ENCODE data around the gene TIMM8B. TPM values are rescaled to one million over a fixed set of nuclear protein-coding genes. Genes with fewer than 3 reads are reported as not detected.

The TIMM8B gene
- total and polyA plus RNA-seq, 10 of the 15 experiments (the other 5 are each of a cell fraction or from before 2014, with no cell fraction given) = 64.9 to 271 (median 139) TPM

DNA sequence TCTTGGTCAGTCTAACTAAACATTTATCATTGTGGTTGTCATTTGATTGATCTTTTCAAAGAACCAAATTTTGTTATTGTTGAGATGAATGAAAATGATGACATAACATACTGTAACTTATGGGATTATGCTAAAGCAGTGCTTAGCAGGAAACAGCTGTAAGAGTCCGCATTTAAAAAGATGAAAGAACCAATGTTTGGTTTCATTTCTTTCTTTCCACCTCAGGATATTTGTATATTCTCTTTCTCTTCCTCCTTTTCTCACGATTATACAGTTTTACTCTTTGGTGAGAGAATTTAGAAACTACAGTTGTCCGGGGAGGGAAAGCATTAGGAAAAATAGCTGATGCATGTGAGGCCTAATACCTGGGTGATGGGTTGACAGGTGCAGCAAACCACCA lies 35.8 kb downstream of the TIMM8B start (continued):
- no peak for TF ChIP-seq REST (IDR thresholded peaks at IDR 0.05; ENCODE audit: low read depth, low read length)
- TF ChIP-seq NFXL1 (IDR thresholded peaks at IDR 0.05; ENCODE audit: borderline replicate concordance) = no peak
- 0 out of 2 replicates have a peak, but pooled peaks have one; percentile 61 for TF ChIP-seq ZBED1 (IDR thresholded peaks at IDR 0.05; ENCODE audit: borderline replicate concordance)
- TF ChIP-seq FOXK2 (IDR thresholded peaks at IDR 0.05) = no peak
- TF ChIP-seq, protein P1, sequence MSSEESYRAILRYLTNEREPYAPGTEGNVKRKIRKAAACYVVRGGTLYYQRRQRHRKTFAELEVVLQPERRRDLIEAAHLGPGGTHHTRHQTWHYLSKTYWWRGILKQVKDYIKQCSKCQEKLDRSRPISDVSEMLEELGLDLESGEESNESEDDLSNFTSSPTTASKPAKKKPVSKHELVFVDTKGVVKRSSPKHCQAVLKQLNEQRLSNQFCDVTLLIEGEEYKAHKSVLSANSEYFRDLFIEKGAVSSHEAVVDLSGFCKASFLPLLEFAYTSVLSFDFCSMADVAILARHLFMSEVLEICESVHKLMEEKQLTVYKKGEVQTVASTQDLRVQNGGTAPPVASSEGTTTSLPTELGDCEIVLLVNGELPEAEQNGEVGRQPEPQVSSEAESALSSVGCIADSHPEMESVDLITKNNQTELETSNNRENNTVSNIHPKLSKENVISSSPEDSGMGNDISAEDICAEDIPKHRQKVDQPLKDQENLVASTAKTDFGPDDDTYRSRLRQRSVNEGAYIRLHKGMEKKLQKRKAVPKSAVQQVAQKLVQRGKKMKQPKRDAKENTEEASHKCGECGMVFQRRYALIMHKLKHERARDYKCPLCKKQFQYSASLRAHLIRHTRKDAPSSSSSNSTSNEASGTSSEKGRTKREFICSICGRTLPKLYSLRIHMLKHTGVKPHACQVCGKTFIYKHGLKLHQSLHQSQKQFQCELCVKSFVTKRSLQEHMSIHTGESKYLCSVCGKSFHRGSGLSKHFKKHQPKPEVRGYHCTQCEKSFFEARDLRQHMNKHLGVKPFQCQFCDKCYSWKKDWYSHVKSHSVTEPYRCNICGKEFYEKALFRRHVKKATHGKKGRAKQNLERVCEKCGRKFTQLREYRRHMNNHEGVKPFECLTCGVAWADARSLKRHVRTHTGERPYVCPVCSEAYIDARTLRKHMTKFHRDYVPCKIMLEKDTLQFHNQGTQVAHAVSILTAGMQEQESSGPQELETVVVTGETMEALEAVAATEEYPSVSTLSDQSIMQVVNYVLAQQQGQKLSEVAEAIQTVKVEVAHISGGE (CRISPR knock-in tag; IDR thresholded peaks at IDR 0.05) = no peak
- no peak for TF ChIP-seq ZNF274 (IDR thresholded peaks at IDR 0.05; ENCODE audit: insufficient read depth, insufficient read length)
- TF ChIP-seq, protein P2, sequence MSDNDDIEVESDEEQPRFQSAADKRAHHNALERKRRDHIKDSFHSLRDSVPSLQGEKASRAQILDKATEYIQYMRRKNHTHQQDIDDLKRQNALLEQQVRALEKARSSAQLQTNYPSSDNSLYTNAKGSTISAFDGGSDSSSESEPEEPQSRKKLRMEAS (IDR thresholded peaks at IDR 0.05; ENCODE audit: low read depth, low read length) = no peak
- no peak for TF ChIP-seq BRCA1 (IDR thresholded peaks at IDR 0.05; ENCODE audit: low read depth, low read length)
- TF ChIP-seq ATF7 (IDR thresholded peaks at IDR 0.05; ENCODE audit: low read depth) = peak; percentile 86
- TF ChIP-seq, protein P3, sequence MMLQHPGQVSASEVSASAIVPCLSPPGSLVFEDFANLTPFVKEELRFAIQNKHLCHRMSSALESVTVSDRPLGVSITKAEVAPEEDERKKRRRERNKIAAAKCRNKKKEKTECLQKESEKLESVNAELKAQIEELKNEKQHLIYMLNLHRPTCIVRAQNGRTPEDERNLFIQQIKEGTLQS (IDR thresholded peaks at IDR 0.05; ENCODE audit: borderline replicate concordance, extremely low read depth, low read depth, low read length) = no peak
- peak; percentile 89 for TF ChIP-seq TCF7 (IDR thresholded peaks at IDR 0.05; ENCODE audit: borderline replicate concordance)
- TF ChIP-seq, protein P4, sequence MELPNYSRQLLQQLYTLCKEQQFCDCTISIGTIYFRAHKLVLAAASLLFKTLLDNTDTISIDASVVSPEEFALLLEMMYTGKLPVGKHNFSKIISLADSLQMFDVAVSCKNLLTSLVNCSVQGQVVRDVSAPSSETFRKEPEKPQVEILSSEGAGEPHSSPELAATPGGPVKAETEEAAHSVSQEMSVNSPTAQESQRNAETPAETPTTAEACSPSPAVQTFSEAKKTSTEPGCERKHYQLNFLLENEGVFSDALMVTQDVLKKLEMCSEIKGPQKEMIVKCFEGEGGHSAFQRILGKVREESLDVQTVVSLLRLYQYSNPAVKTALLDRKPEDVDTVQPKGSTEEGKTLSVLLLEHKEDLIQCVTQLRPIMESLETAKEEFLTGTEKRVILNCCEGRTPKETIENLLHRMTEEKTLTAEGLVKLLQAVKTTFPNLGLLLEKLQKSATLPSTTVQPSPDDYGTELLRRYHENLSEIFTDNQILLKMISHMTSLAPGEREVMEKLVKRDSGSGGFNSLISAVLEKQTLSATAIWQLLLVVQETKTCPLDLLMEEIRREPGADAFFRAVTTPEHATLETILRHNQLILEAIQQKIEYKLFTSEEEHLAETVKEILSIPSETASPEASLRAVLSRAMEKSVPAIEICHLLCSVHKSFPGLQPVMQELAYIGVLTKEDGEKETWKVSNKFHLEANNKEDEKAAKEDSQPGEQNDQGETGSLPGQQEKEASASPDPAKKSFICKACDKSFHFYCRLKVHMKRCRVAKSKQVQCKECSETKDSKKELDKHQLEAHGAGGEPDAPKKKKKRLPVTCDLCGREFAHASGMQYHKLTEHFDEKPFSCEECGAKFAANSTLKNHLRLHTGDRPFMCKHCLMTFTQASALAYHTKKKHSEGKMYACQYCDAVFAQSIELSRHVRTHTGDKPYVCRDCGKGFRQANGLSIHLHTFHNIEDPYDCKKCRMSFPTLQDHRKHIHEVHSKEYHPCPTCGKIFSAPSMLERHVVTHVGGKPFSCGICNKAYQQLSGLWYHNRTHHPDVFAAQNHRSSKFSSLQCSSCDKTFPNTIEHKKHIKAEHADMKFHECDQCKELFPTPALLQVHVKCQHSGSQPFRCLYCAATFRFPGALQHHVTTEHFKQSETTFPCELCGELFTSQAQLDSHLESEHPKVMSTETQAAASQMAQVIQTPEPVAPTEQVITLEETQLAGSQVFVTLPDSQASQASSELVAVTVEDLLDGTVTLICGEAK (IDR thresholded peaks at IDR 0.05; ENCODE audit: borderline replicate concordance) = no peak
- TF ChIP-seq BHLHE40 (IDR thresholded peaks at IDR 0.05; ENCODE audit: borderline replicate concordance in 1 of 2, low read depth in 2 of 2, low read length in 1 of 2) = peak; percentile 50 to 63; a peak in 3 of 4 replicates
- no peak for TF ChIP-seq ZBTB4 (CRISPR knock-in tag; IDR thresholded peaks at IDR 0.05)
- no peak for TF ChIP-seq NR2F1 (conservative IDR thresholded peaks at IDR 0.05)
